Fibroblast of upper back skin (primary cell): ENCODE data around the gene TRIM27.
"Not testable (repeated sequence)": the region's sequence is repeated elsewhere in the genome, so short reads cannot be mapped to it uniquely, and the experiment has no call there.

Experiments
- DNase-seq: peaks from one replicate; pipeline ENCODE4 v3.0.0-alpha.2; 2013

The TRIM27 gene

GRCh38 chr6:28941684-28942448 is 18.1 kb upstream of the TRIM27 start:
- DNase-seq, result no peak

GRCh38 chr6:28940858-28941683 is 17.3 kb upstream of the TRIM27 start:
- DNase-seq, result peak; percentile 89

GRCh38 chr6:28940294-28940857 is 16.6 kb upstream of the TRIM27 start:
- DNase-seq, result no peak

- DNase-seq, result no peak
Observed at GRCh38 chr6:28933069-28933468, 9.3 kb upstream of the TRIM27 start.

GRCh38 chr6:28929887-28930620 is 6.3 kb upstream of the TRIM27 start:
- peak; percentile 10 for DNase-seq

- not testable (repeated sequence) for DNase-seq
Observed at GRCh38 chr6:28929339-28929738, 5.6 kb upstream of the TRIM27 start.

DNA sequence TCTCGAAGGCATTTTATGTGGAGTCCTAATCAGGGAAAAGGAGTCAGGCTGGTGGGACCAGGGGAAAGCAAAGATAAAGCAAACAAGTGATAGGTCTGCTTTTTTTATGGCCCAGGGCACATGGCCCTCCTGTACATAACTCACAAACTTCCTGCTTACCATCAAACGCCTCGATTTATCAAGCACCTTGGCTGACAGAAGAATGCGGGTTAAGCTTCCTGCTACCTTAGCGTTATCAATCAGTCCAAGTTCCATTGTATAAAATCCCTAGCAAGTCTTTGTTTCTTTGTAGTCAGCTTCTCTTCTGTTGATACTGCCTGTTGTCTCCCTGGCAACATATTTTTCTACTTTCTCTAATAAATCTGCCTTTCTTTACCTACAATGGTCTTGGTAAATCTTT is 4.1 kb upstream of the TRIM27 start:
- DNase-seq, result no peak

GRCh38 chr6:28922821-28923317 is 916 bp downstream of the TRIM27 start:
- peak; percentile 26 for DNase-seq

DNA sequence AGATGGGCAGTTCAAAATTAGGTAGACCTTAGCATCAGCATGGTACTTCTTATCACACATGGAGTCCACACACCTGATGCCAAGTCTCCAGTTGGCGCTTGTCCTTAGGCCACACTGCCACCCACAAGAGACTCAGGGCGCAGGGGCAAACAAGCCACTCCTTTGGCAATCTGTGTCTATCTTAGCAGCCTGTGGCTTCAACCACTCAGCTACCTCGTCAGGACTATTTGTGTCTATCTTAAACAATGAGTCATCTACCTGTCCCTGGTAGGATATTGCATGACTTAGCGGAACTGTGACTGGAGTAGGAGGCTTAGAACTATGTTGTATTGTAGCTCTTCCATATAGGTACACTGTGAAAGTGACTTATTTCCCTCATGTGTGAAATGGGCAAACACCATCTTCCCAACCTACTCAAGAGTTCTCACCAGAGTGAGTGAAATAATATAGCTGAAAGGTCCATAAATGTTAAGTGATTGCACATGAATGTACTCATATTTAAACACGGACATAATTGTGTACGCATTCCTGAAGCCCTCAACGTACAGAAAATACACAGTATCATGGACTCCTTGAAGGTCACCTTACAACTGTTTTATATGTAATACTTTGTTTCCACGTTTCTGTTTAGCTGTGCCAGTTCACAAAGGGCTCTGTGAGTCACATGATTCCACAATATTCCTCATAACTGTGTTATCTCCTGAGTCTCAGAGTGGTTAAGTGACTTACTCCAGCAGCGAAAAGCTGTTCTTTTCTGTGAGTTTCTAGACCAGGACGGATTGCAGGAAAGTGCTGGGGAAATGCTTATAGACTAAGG is 1.6 kb downstream of the TRIM27 start:
- DNase-seq, result peak; percentile 3

- no peak for DNase-seq
Observed at GRCh38 chr6:28920281-28920680, 3.5 kb downstream of the TRIM27 start.

DNA sequence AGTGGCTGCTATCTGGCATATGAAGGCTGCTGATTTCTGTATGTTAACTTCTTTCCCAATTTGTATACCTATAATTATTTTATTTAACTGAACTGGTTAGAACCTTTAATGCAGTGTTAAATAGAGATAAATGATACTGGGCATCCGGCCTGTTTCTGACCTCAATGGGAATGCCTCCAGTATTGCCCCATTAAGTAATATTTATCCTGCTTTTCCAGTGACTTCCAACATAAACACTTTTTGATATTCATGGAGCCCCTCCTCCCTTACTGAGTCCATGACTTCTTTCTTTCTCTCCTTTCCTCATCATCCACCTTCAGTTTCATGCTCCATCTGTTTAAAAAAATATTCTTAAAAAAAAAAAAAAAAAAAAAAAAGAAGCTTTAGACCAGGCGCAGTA is 8.8 kb downstream of the TRIM27 start:
- no peak for DNase-seq

GRCh38 chr6:28910901-28911690 is 12.7 kb downstream of the TRIM27 start:
- no peak for DNase-seq

DNA sequence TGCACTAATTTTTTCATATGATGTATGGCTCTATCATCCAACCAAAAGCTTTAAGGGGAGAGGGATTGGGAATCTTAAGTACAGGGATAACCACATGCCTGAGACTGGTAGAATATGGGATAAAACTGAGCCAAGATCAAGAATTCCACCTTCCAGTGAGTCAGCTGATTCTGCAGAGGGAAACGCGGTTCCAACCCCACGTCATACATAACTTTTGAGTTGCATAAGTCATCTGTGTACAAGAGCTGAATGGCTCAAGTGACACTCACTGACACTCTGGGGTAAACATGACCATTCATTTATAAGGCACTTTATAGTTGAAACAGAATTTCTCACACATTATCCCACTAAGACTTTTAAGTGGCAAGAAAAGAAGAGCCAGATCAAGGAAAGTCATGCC is 16.4 kb downstream of the TRIM27 start:
- DNase-seq, result peak; percentile 56

- DNase-seq, result no peak
Observed at GRCh38 chr6:28906669-28907068, 17.1 kb downstream of the TRIM27 start.

- DNase-seq, result no peak
Observed at GRCh38 chr6:28903686-28904085, 20.1 kb downstream of the TRIM27 start.

- no peak for DNase-seq
Observed at GRCh38 chr6:28901831-28902230, 22.0 kb downstream of the TRIM27 start.

DNA sequence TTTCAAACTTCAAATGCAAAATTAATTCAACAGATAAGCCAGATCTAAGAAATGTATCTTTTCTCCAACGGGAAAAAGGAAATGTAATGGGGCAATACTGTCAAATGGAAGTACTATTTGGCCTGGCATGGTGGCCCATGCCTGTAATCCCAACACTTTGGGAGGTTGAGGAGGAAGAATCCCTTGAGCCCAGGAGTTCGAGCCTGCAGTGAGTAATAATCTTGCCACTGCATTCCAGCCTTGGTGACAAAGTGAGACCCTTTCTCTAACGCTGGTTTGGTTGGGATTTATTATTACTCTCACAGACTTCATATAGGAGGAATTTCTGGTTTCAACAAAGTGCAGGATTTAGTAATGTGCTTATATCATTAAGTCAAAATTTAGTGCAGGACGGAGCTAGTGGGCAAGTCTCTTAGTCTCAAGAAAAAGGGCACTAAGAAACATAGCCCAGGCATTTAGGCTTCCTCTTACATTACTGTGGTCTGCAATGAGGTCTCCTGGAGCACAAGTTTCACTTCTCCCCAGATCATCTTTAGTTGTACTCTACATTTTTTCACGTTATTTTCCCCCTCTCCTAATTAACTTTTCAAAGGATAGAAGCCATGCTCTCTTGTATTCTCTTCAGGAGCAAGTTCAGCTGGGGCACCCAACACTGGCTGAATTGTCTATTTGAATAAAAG is 23.1 kb downstream of the TRIM27 start:
- DNase-seq, result no peak

DNA sequence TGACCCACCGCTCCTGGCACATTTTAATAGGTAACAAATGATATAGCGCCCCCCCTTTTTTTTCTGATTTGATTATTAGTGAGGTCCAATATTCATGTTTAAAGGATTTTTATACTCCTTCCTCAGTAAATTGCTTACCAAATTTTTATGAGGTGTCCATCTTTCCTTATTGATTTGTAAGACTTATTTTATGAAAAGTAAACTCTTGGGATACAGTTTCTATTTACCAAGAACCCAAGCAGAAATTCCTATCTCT is 25.1 kb downstream of the TRIM27 start:
- DNase-seq, result no peak

DNA sequence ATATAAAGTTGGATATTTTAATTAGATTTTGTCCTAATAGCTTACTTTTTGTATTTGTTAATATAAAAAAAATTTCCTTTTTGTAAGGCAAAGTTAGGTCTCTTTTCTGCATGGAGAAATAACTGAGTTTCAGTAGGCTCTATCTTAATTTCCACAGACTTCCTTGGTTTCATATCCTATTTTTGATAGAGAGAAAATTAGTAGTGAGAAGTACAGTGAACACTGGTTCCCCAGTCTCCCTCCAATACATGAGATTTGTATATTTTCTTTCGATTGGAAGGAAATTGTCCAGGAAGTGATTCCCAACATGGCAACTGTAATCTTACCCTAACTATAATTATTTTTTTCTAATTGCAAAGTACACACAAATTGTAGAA is 26.4 kb downstream of the TRIM27 start:
- no peak for DNase-seq

GRCh38 chr6:28896505-28897368 is 27.0 kb downstream of the TRIM27 start:
- peak; percentile 52 for DNase-seq
